Measurements from ENCODE around the gene KIF21A. TPM values are rescaled to one million over a fixed set of nuclear protein-coding genes. Genes with fewer than 3 reads are reported as not detected.

KIF21A gene
- total RNA-seq, 1 donor from 2014 or later: 24.4 TPM

DNA sequence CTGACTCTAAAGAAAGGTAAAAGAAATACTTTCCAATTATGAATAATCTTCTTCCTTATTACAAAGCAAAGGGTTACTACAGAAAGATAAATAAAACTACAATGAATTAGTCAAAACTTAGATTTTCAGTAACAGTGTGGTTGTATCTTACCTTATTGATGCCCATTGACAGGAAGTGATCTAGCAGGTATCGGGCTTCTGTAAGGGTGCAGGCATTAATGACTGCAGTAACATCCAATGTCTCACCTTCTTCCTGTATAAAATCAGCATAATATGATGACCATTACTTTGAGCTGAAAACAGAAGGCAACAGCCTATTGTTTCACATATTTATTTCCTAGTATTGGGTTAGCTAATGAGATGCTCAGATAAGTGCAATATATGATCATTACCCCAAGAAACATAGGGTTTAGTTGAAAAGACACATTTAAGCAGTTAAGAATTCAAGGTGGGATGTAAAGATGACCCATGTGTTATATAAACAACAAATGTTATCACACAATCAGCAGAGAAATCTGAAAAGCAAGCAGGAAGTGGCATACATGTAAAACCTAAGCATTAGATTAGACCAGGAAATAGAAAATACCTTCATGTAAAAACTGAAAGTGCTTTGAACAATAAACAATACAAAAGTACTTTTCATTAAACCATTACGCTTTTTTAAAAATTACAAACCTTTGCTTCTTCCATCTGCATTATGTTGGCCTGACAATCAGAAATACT lies 111.2 kb downstream of the KIF21A start:
- peaks cover 7% of the 10 kb centered on the region for H3K4me1 Mint-ChIP-seq
- H3K27me3 Mint-ChIP-seq (ENCODE audit: low read depth): no peaks in the 10 kb centered on the region
- no peak overlapping the region for H3K4me3 Mint-ChIP-seq
- no peaks in the 10 kb centered on the region for H3K9me3 Mint-ChIP-seq
- no peak overlapping the region for H3K27ac Mint-ChIP-seq
- DNase-seq (ENCODE audit: low spot score in 2 of 2, unreplicated experiment in 2 of 2): no peak
- peaks cover 24% of the 10 kb centered on the region for H3K36me3 Mint-ChIP-seq
- TF ChIP-seq, protein P1, sequence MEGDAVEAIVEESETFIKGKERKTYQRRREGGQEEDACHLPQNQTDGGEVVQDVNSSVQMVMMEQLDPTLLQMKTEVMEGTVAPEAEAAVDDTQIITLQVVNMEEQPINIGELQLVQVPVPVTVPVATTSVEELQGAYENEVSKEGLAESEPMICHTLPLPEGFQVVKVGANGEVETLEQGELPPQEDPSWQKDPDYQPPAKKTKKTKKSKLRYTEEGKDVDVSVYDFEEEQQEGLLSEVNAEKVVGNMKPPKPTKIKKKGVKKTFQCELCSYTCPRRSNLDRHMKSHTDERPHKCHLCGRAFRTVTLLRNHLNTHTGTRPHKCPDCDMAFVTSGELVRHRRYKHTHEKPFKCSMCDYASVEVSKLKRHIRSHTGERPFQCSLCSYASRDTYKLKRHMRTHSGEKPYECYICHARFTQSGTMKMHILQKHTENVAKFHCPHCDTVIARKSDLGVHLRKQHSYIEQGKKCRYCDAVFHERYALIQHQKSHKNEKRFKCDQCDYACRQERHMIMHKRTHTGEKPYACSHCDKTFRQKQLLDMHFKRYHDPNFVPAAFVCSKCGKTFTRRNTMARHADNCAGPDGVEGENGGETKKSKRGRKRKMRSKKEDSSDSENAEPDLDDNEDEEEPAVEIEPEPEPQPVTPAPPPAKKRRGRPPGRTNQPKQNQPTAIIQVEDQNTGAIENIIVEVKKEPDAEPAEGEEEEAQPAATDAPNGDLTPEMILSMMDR (IDR thresholded peaks at IDR 0.05; ENCODE audit: unreplicated experiment): no peak

DNA sequence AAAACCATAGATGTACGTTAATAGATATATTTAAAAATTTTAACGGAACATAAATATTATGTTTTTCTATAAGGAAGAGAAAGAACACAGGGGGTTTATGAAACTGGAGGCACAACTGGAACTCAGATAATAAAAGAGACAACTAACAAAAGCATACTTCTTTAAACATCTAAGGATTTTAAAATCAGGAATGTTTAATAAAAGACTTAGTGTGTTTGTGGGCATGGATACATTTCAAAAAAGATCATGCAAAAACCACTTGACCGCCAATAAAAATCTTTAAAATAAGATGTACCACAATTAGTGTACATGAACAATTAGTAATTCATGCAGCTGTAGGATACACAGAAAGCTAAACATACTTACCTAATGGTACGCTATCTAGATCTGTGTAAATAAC lies 113.0 kb downstream of the KIF21A start:
- H3K4me3 Mint-ChIP-seq: no peak overlapping the region
- H3K27ac Mint-ChIP-seq: no peak overlapping the region
- H3K36me3 Mint-ChIP-seq: peaks cover 24% of the 10 kb centered on the region
- H3K9me3 Mint-ChIP-seq: no peaks in the 10 kb centered on the region
- no peaks in the 10 kb centered on the region for H3K27me3 Mint-ChIP-seq (ENCODE audit: low read depth)
- TF ChIP-seq, protein P1 (IDR thresholded peaks at IDR 0.05; ENCODE audit: unreplicated experiment): no peak
- no peak for DNase-seq (ENCODE audit: low spot score in 2 of 2, unreplicated experiment in 2 of 2)
- peaks cover 7% of the 10 kb centered on the region for H3K4me1 Mint-ChIP-seq

DNA sequence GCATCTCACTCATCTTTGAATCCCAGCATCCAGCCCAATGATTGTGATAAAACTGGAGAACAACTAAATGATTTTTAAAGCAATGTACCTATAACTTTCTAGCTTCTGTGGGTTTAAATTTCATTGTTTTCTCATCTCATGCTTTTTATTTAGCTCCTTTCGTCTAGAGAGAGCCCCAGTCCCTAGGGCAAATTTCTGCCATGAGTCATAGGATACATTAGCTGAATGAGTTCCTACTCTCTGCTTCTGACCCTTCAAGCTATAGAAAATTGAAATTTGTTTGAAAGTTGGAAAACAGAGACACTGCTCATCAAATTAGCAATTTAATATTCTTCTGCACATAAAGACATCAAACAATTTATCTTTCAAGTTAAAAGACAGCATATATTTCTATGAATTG lies 113.9 kb downstream of the KIF21A start:
- TF ChIP-seq, protein P1 (IDR thresholded peaks at IDR 0.05; ENCODE audit: unreplicated experiment): no peak
- no peaks in the 10 kb centered on the region for H3K9me3 Mint-ChIP-seq
- H3K27me3 Mint-ChIP-seq (ENCODE audit: low read depth): no peaks in the 10 kb centered on the region
- DNase-seq (ENCODE audit: low spot score in 2 of 2, unreplicated experiment in 2 of 2): no peak
- H3K4me3 Mint-ChIP-seq: no peak overlapping the region
- peaks cover 7% of the 10 kb centered on the region for H3K4me1 Mint-ChIP-seq
- H3K36me3 Mint-ChIP-seq: peaks cover 24% of the 10 kb centered on the region
- peak overlapping the region; percentile 39 for H3K27ac Mint-ChIP-seq

DNA sequence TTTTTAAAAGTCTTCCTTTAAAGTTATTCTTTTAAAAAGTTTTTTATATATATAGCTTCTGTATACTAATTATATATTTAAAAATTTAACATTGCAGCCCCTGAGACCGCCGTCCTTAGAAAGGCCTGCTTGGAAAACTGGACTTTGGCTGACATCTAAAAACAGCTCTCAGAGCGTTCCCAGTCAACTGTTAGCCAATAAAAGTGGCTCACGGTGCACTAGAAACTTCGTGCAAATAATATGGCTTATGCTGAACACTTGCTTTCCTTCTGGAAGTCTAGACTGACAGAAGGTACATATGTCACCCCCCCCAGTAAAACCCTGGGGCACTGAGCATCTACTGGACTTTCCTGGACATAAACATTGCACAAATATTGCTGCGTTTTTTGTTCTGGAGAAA lies 115.0 kb downstream of the KIF21A start:
- peaks cover 24% of the 10 kb centered on the region for H3K36me3 Mint-ChIP-seq
- no peaks in the 10 kb centered on the region for H3K9me3 Mint-ChIP-seq
- no peaks in the 10 kb centered on the region for H3K27me3 Mint-ChIP-seq (ENCODE audit: low read depth)
- H3K4me3 Mint-ChIP-seq: no peak overlapping the region
- no peak for DNase-seq (ENCODE audit: low spot score in 2 of 2, unreplicated experiment in 2 of 2)
- peaks cover 7% of the 10 kb centered on the region for H3K4me1 Mint-ChIP-seq
- H3K27ac Mint-ChIP-seq: no peak overlapping the region
- TF ChIP-seq, protein P1 (IDR thresholded peaks at IDR 0.05; ENCODE audit: unreplicated experiment): no peak

DNA sequence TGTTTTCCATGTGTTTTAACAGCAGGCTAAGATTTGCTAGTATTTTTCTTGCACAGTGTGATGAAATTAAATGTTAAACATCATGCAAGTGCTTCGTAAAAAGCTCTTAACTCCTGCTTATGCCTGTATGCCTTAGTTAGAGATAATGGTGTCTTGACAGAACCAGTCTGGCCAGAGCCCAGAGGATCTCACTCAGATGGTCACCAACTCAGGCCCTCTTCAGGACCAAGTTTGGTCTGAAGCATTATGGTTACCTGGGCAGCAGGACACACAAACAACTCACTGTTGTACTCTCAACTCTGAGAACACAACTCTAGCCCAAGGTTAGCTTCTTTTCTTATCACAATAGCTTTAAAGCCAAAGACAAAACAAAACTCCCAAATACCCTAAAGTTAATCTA lies 115.4 kb downstream of the KIF21A start:
- Mint-ChIP-seq H3K27ac (peak overlapping the region; percentile 87), H3K27me3 (ENCODE audit: low read depth) (no peaks in the 10 kb centered on the region), H3K36me3 (peaks cover 20% of the 10 kb centered on the region), H3K4me3 (no peak overlapping the region), H3K4me1 (peaks cover 7% of the 10 kb centered on the region), H3K9me3 (no peaks in the 10 kb centered on the region)
- no peak for DNase-seq (ENCODE audit: low spot score in 2 of 2, unreplicated experiment in 2 of 2)
- TF ChIP-seq, protein P1 (IDR thresholded peaks at IDR 0.05; ENCODE audit: unreplicated experiment): no peak

Measured in mesothelial cell of epicardium (in vitro differentiated cells).